RCC 7860 (cell line): ENCODE measurements around the gene RDH11.

Source experiments
- DNase-seq: peaks from one replicate; pipeline ENCODE4 v3.0.0-alpha.2; 2015; ENCODE audit warnings: low spot score
- FAIRE-seq: peaks from 2 replicates; lab custom pipeline; 2012; peaks lifted over from hg19 to GRCh38; lab: Jason Lieb, UNC

RDH11 gene

GRCh38 chr14:67652189-67652588 lies 43.4 kb downstream of the RDH11 start:
- no peak for FAIRE-seq

GRCh38 chr14:67650694-67651093 lies 44.9 kb downstream of the RDH11 start:
- no peak for FAIRE-seq

More at GRCh38 chr14:67652189-67652588, 43.4 kb downstream of the RDH11 start:
- no peak for DNase-seq

GRCh38 chr14:67650151-67650550 lies 45.4 kb downstream of the RDH11 start:
- DNase-seq (no peak), FAIRE-seq (no peak)

More at GRCh38 chr14:67650694-67651093, 44.9 kb downstream of the RDH11 start:
- DNase-seq: no peak

- FAIRE-seq (no peak), DNase-seq (no peak)
Observed at GRCh38 chr14:67646131-67646530, 49.4 kb downstream of the RDH11 start.

GRCh38 chr14:67645414-67645813 lies 50.1 kb downstream of the RDH11 start:
- FAIRE-seq: no peak
- DNase-seq: no peak

- FAIRE-seq (no peak), DNase-seq (no peak)
Observed at GRCh38 chr14:67644428-67644827, 51.1 kb downstream of the RDH11 start.

- DNase-seq: no peak
- no peak for FAIRE-seq
Observed at GRCh38 chr14:67643713-67644112, 51.9 kb downstream of the RDH11 start.

GRCh38 chr14:67641902-67642749 lies 53.4 kb downstream of the RDH11 start:
- no peak for FAIRE-seq
- no peak for DNase-seq

- FAIRE-seq: no peak
- DNase-seq: no peak
Observed at GRCh38 chr14:67641480-67641879, 54.1 kb downstream of the RDH11 start.

GRCh38 chr14:67638642-67639041 lies 56.9 kb downstream of the RDH11 start:
- FAIRE-seq (no peak), DNase-seq (no peak)

- peak; percentile 34 for DNase-seq
- no peak for FAIRE-seq
Observed at GRCh38 chr14:67636361-67636919, 59.1 kb downstream of the RDH11 start.

GRCh38 chr14:67633451-67634147 lies 62.0 kb downstream of the RDH11 start:
- DNase-seq (no peak), FAIRE-seq (no peak)

- DNase-seq: no peak
- FAIRE-seq: no peak
Observed at GRCh38 chr14:67630938-67631337, 64.6 kb downstream of the RDH11 start.

GRCh38 chr14:67630186-67630585 lies 65.4 kb downstream of the RDH11 start:
- FAIRE-seq (no peak), DNase-seq (no peak)

- FAIRE-seq: no peak
Observed at GRCh38 chr14:67627519-67627918, 68.0 kb downstream of the RDH11 start.

More at GRCh38 chr14:67627519-67627918, 68.0 kb downstream of the RDH11 start:
- no peak for DNase-seq
